Fibroblast of upper back skin (primary cell): ENCODE results near the gene MALRD1.

Experiments
- DNase-seq: peaks from one replicate; pipeline ENCODE4 v3.0.0-alpha.2; 2013

MALRD1 gene

DNA sequence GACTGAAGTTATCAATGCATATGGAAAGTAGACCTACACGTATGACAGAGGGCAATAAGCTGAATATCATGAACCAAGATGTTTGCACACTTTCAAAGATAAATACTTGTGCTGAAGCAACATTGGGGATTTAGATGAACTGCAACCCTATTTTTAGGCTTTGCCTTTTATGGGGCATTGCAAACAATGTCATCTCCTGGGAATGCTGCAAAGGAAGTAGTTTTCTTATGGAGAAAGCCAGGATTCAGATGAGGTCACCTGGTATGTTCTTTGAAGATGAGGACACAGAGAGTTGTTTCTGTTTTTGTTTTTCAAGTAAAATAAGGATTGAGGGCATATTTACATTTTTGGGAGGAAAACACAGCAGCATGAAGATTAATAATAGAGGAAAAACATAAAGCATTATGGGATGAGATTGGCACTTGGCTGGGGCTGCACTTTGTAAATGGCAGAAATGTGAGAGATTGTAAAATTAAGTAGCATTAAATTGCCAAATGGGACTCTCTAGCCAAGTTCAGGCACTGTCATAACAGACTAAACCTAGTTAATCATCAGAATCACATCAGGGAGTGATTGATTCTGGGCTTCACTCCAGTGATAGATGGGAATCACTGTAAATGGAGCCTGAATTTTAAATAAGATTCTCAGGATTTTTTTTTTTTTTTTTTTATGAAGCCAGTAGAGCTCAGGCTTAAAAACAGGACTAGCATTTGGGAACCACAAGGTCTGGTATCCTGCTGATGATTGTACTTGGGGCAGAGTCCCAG lies 63.1 kb downstream of the MALRD1 start:
- DNase-seq, result peak; percentile 69

DNA sequence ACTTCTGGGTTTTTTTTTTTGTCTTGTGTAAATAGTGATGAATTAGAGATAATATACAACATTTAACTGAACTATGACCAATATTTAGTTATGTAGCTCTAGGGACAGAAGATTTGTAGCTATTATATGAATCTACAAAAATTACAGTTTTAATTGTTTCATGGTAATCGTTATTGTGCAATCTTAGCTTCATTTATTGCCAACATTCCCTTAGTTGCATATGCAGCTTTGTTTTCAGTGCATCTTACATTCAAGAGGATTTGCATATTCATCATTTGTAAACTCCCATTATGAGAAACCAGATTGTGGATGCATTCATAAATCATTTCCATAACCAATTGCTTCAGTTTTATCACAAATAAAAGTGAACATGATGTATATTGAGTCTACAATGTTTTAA lies 68.8 kb downstream of the MALRD1 start:
- DNase-seq, result no peak

- no peak for DNase-seq
Measured at GRCh38 chr10:19119191-19119590, 70.6 kb downstream of the MALRD1 start.

- DNase-seq, result no peak
Measured at GRCh38 chr10:19120381-19120908, 71.8 kb downstream of the MALRD1 start.

GRCh38 chr10:19133992-19134391 lies 85.4 kb downstream of the MALRD1 start:
- no peak for DNase-seq

DNA sequence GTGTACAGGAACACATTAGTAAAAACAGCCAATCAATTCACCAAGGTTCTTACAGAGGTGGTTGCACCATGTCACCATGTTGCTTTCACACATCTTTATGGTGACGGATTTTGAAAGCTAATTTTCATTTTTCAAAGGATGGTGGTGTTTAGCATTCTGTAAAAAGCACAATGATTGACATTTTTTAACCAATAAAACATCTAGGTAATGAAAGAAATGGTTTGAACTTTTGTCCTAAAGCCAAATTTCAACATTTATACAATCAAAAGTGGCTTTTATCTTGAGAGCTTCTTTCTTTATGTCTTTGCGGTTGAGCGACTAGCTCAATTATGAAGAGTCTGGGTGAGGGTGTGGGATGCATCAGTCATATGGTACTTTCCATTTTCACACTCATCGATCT lies 94.4 kb downstream of the MALRD1 start:
- no peak for DNase-seq

- no peak for DNase-seq
Measured at GRCh38 chr10:19144206-19144605, 95.6 kb downstream of the MALRD1 start.

GRCh38 chr10:19154375-19154774 lies 105.8 kb downstream of the MALRD1 start:
- DNase-seq, result no peak

DNA sequence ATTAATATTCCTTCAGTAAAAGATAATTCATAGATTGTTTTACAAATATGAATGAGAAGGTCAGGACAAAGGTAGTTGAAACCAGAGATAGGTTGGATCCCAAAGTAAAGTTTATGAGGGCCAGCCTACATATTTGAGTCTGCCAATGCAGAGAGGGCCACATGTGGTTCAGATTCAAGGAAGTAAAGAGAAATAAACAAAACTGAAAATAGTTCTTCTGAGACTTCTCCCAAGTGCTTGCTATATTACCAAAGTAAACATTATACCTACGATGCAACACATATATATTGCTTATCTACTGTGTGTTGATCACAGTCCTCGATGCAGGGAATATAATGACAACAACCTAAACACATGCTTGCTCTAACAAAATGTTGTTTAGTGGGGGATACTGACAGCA lies 109.8 kb downstream of the MALRD1 start:
- no peak for DNase-seq

GRCh38 chr10:19158870-19159269 lies 110.3 kb downstream of the MALRD1 start:
- DNase-seq, result no peak

DNA sequence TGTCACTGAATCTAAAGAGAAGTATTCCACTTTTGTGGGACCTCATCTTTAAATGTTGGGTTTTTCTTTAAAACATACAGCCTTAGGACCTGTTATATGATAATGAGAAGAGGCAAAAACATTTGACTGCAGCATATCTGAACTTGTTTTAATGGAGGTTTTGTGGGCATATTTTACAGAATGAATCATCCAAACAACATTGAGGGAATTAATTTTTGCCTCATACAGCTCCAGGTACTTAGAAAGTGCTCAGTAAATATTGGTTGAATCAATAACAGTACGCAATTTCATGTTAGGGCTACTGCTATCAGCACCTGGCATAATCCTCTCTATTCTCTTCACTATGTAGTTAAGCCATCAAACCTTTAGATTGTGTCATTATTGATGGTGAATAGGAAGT lies 115.9 kb downstream of the MALRD1 start:
- no peak for DNase-seq

DNA sequence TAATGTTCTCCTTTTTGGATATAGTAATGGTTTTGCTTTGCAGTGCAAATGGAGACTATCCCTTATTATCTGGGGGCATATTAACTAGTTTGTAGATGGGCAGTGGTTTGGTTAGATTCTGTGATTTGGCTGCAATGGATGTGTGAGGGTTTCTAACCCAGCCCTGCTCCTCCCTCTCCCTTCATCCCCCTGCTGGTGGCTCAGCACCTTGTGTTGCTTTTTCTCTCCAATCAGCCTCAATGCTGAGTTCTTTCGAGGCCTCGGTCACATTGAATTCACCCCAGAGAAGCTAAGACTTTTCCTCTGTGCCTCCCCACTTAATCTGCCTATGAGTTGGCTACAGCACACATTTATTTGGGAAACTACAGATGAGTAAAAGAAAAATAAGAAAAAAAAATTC lies 120.0 kb downstream of the MALRD1 start:
- DNase-seq, result no peak

GRCh38 chr10:19169041-19169440 lies 120.4 kb downstream of the MALRD1 start:
- no peak for DNase-seq

DNA sequence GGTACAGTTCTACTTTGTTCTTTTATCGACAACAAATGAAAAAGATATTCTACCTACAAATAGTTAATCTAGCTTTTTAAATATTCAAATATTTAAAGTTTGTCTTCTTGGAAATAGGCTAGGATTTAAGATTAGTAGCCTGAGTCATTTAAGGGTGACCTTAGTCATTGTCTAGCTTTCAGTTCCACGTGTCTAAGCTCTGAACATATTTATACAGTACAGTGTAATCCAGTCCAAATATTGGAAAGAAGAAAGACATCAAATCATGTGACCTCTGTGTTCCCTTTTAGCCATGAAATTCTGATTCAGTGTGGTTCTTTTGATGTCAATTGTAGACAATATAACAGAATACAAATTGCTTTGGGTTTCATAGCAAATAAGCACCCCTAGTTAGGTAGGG lies 121.1 kb downstream of the MALRD1 start:
- DNase-seq, result peak; percentile 23

DNA sequence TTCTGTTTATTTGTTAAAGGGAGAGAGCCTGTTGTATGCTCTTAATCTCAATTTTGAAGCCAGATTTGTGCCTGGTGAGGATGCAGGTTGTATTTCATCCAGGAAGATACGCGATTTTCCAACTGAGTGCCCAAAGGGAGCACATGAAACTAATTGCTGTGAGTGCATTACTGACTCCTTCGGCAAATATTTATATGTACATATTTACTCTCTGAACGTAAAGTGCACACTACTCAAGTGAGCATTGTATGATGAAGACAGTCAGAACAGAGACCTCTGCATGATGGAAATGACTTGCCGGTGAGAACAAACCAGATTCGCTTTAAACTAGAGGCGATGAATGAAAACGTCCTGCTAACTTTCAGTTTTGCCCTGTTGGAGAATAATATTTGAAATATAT lies 130.1 kb downstream of the MALRD1 start:
- DNase-seq, result no peak

- DNase-seq, result no peak
Measured at GRCh38 chr10:19184891-19185290, 136.3 kb downstream of the MALRD1 start.

DNA sequence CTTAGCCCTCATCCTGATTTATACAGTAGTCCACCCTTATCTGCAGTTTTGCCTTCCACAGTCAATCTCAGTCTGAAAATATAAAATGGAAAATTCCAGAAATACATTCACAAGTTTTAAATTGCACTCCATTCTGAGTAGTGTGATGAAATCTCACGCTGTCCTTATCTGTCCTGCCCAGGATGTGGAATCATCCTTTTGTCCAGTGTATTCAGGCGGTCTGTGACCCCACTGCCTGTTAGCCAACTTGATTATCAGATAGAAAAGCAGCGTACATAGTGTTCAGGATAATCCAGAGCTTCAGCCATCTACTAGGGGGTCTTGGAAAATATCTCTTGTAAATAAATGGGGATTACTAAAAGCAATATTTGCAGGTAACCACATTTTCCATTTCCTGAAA lies 146.3 kb downstream of the MALRD1 start:
- peak; percentile 19 for DNase-seq

DNA sequence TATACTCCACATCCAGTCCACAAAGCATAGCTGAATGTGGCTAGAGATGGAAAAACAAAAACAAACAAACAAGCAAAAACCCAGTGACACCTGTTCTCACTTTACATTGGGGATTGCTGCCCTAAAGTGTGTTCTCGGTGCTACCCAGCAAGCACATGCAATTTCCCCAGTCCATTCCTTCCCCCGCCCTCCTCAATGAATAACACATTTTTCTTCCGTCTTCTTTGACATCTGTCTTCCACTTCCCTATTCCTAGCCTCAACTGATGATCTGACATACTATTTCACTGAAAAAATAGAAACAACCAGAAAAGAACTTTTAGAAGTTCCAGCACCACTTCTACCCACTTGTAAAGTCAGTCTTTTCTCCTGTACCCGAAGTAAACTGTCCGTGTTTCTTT lies 147.1 kb downstream of the MALRD1 start:
- DNase-seq, result no peak

GRCh38 chr10:19200211-19200610 lies 151.6 kb downstream of the MALRD1 start:
- no peak for DNase-seq

GRCh38 chr10:19204246-19204917 lies 155.8 kb downstream of the MALRD1 start:
- peak; percentile 63 for DNase-seq

GRCh38 chr10:19209319-19209718 lies 160.7 kb downstream of the MALRD1 start:
- peak; percentile 10 for DNase-seq

DNA sequence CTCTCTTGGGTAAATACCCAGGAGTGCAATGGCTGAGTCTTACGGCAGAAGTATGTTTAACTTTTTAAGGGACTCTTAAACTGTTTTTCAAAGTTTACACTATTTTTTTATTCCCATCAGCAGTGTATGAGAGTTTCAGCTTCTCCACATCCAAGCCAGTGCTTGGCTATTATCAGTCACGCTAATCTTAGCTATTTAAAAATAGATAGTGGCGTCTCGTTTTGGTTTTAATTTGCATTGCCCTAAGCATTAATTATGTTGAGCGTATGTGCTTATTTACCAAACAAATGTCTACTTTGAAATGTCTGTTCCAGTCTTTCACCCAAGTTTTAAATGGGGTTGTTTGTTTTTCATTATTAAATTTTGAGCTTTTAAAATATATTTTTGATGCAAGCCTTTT lies 164.0 kb downstream of the MALRD1 start:
- no peak for DNase-seq

DNA sequence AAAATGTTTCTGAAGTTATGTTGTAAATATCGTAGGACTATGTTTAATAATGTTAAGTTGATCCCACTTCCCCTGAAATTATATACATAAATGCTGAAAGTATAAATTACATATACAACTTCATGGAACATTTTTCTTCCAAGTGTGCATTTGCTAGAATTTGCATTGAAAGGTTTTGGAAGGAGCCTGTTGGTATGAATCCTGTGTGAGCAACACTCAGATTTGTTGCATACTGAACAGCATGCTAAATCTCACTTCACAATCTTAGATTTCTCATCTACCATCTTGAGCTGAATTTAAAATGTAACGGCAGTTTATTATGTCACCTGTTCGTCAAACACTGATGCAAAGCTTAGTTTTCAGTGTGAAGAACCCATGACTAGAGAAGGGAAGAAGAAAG lies 172.6 kb downstream of the MALRD1 start:
- DNase-seq, result no peak

- DNase-seq, result no peak
Measured at GRCh38 chr10:19226025-19226424, 177.4 kb downstream of the MALRD1 start.

- no peak for DNase-seq
Measured at GRCh38 chr10:19231034-19231433, 182.4 kb downstream of the MALRD1 start.
